Panc1 (cell line): ENCODE measurements around the gene UMOD. TPM values are rescaled to one million over a fixed set of nuclear protein-coding genes. Genes with fewer than 3 reads are reported as not detected.

Experiments
- ATAC-seq: fragments of 200-7000 bp; cut with Tn5 transposase; 2 replicates; pipeline ENCODE4 v1.9.1; 2020; ENCODE audit warnings: mild to moderate bottlenecking, moderate library complexity
- BruUV-seq: library from RNA; stranded (reverse); fragments of 400-500 nt; replicated peaks from 2 replicates; lab custom pipeline; 2021; lab: Mats Ljungman, UMichigan
- CTCF ChIA-PET: fragments of 300-600 bp; sonication (Branson Sonifier 250); formaldehyde crosslinking; loops from one replicate; lab custom pipeline; 2022; ENCODE audit warnings: antibody characterized with exemption; lab: Charles Lee
- POLR2A ChIA-PET: fragments of 300-600 bp; sonication (Branson Sonifier 250); formaldehyde crosslinking; loops from one replicate; lab custom pipeline; 2022; ENCODE audit warnings: antibody characterized with exemption; lab: Charles Lee
- DNase-seq: peaks from one replicate; pipeline ENCODE4 v3.0.0-alpha.2; 2010; ENCODE audit warnings: low read depth, low spot score
- H3K27ac ChIP-seq: 2 replicates; pipeline ENCODE4 v1.5.1; 2011; ENCODE audit warnings: mild to moderate bottlenecking, low read length, inconsistent platforms
- H3K27me3 ChIP-seq: fragments of 200-500 bp; sonication (Bioruptor generic); 2 replicates; pipeline ENCODE4 v1.6.0; 2014; ENCODE audit warnings: low read length, inconsistent platforms; ENCODE audit not compliant: control insufficient read depth, insufficient read depth
- H3K36me3 ChIP-seq: fragments of 200-500 bp; sonication (Bioruptor generic); 2 replicates; pipeline ENCODE4 v1.5.1; 2014; ENCODE audit warnings: inconsistent platforms, mild to moderate bottlenecking, low read length, moderate library complexity; ENCODE audit not compliant: control insufficient read depth, insufficient read depth
- H3K4me1 ChIP-seq: 2 replicates; pipeline ENCODE4 v1.5.1; 2011; ENCODE audit warnings: inconsistent platforms, mild to moderate bottlenecking, low read length, moderate library complexity; ENCODE audit not compliant: control insufficient read depth, insufficient read depth
- H3K4me3 ChIP-seq, 2 experiments: 2 replicates each; pipeline ENCODE4 v1.5.1; 2011 to 2012; ENCODE audit warnings: low read depth in 2 of 2, low read length in 2 of 2, mild to moderate bottlenecking in 2 of 2, inconsistent platforms in 1 of 2, moderate library complexity in 1 of 2
- H3K9me3 ChIP-seq: fragments of 200-500 bp; sonication (Bioruptor generic); 2 replicates; pipeline ENCODE4 v1.5.1; 2014; ENCODE audit warnings: low read depth, mild to moderate bottlenecking, inconsistent platforms, low read length, moderate library complexity; ENCODE audit not compliant: control insufficient read depth, insufficient read depth
- POLR2AphosphoS5 ChIP-seq: IDR thresholded peaks from 2 replicates; pipeline ENCODE4 v1.6.1; 2012; ENCODE audit warnings: mild to moderate bottlenecking, low read depth, low read length, moderate library complexity
- SIN3A ChIP-seq: IDR thresholded peaks from 2 replicates; pipeline ENCODE4 v1.6.1; 2012; ENCODE audit warnings: low read depth, mild to moderate bottlenecking, low read length, moderate library complexity, borderline replicate concordance; ENCODE audit not compliant: insufficient read depth
- TCF7L2 ChIP-seq: IDR thresholded peaks from 2 replicates; pipeline ENCODE4 v1.6.1; 2011; ENCODE audit warnings: mild to moderate bottlenecking, low read depth, low read length, inconsistent platforms
- in situ Hi-C: cut with HindIII; loops from 2 replicates; pipeline ENCODE4 v1.10.0; 2016; ENCODE audit warnings: low sequenced_read_pairs, low pct_unique_long_range_greater_than_20kb
- intact Hi-C: fragments of 100-400 bp; cut with micrococcal nuclease; formaldehyde crosslinking; loops from one replicate; pipeline ENCODE4 v1.10.0; 2022; ENCODE audit not compliant: unreplicated experiment
- total RNA-seq: library from RNA; stranded (reverse); gene quantifications from one replicate; pipeline ENCODE4 v1.2.1, GENCODE V29; 2021; ENCODE audit not compliant: unreplicated experiment
- TF ChIP-seq, protein P1 (sequence below), 2 experiments: IDR thresholded peaks; 2 replicates each; pipeline ENCODE4 v1.6.1; 2011 to 2012; ENCODE audit warnings: low read depth in 2 of 2, control low read depth in 1 of 2, low read length in 1 of 2, mild to moderate bottlenecking in 1 of 2, moderate library complexity in 1 of 2; ENCODE audit not compliant: insufficient read depth in 1 of 2
- TF ChIP-seq, protein P2 (sequence below): fragments of 450-650 bp; IDR thresholded peaks from 2 replicates; pipeline ENCODE4 v1.5.1; 2017; ENCODE audit warnings: mild to moderate bottlenecking

Gene UMOD
- total RNA-seq, 1 experiment from 2014 or later, result not detected

DNA sequence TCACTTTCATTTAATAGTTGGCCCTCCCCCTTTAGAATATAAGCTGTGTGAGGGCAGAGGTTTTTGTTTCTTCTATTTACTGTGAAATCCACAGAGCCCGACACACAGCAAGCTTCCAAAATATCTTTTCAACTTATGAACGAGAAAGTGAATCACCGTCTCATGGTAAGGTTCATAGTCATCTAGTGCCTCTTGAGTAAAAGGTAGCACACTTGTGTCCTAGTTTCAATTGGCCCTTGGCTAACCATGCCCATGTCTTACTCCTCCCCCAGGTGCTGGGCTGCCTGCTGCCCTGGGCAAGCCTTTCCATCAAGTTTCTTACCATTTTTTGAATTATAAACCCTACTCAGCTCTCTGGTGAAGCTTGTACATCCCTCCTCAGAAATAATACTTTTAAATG, 12.8 kb downstream of the UMOD start:
- in situ Hi-C loops, result no loop called here
- ChIA-PET CTCF (interaction anchor here (0.6 kb wide), 1 partner anchor 380 kb away, joined by 3 read pairs; no protein-coding TSS in a partner anchor), POLR2A (no interaction called here)
- Histone ChIP-seq H3K36me3 (no peaks in the 10 kb centered on the region), H3K27ac (no peak overlapping the region), H3K9me3 (no peaks in the 10 kb centered on the region), H3K4me1 (no peaks in the 10 kb centered on the region), H3K4me3 (no peak overlapping the region), H3K27me3 (peaks cover 17% of the 10 kb centered on the region)
- BruUV-seq, result no TSS peak
- intact Hi-C loops, result no loop called here
- no peak for ATAC-seq
- no peak for DNase-seq
- TF ChIP-seq, protein P1, sequence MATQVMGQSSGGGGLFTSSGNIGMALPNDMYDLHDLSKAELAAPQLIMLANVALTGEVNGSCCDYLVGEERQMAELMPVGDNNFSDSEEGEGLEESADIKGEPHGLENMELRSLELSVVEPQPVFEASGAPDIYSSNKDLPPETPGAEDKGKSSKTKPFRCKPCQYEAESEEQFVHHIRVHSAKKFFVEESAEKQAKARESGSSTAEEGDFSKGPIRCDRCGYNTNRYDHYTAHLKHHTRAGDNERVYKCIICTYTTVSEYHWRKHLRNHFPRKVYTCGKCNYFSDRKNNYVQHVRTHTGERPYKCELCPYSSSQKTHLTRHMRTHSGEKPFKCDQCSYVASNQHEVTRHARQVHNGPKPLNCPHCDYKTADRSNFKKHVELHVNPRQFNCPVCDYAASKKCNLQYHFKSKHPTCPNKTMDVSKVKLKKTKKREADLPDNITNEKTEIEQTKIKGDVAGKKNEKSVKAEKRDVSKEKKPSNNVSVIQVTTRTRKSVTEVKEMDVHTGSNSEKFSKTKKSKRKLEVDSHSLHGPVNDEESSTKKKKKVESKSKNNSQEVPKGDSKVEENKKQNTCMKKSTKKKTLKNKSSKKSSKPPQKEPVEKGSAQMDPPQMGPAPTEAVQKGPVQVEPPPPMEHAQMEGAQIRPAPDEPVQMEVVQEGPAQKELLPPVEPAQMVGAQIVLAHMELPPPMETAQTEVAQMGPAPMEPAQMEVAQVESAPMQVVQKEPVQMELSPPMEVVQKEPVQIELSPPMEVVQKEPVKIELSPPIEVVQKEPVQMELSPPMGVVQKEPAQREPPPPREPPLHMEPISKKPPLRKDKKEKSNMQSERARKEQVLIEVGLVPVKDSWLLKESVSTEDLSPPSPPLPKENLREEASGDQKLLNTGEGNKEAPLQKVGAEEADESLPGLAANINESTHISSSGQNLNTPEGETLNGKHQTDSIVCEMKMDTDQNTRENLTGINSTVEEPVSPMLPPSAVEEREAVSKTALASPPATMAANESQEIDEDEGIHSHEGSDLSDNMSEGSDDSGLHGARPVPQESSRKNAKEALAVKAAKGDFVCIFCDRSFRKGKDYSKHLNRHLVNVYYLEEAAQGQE (IDR thresholded peaks at IDR 0.05; ENCODE audit: insufficient read depth in 1 of 2, low read depth in 2 of 2, low read length in 1 of 2), result no peak
- TF ChIP-seq POLR2AphosphoS5 (no peak), SIN3A (no peak), TCF7L2 (no peak)
- TF ChIP-seq, protein P2, sequence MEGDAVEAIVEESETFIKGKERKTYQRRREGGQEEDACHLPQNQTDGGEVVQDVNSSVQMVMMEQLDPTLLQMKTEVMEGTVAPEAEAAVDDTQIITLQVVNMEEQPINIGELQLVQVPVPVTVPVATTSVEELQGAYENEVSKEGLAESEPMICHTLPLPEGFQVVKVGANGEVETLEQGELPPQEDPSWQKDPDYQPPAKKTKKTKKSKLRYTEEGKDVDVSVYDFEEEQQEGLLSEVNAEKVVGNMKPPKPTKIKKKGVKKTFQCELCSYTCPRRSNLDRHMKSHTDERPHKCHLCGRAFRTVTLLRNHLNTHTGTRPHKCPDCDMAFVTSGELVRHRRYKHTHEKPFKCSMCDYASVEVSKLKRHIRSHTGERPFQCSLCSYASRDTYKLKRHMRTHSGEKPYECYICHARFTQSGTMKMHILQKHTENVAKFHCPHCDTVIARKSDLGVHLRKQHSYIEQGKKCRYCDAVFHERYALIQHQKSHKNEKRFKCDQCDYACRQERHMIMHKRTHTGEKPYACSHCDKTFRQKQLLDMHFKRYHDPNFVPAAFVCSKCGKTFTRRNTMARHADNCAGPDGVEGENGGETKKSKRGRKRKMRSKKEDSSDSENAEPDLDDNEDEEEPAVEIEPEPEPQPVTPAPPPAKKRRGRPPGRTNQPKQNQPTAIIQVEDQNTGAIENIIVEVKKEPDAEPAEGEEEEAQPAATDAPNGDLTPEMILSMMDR, result no peak

DNA sequence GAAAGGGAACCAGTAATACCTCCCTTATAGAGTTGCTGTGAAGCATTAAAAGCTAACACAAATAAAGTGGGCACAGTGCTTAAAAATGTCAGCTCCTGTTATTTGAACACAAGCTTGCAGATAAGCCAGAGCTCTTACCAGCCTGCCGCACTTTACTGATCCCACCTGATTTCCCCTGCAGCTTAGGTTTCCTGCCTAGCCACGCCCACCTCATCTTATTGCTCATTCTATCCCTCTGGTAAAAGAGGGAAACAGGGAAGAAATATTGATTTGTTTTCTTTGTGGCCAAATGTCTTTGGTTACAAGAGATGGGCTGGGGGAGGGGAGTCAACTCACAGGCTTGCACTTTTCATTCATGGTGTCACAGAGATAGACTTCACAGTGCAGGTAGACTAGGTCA, 15.6 kb downstream of the UMOD start:
- BruUV-seq, result no TSS peak
- Histone ChIP-seq H3K27me3 (peaks cover 17% of the 10 kb centered on the region), H3K36me3 (no peaks in the 10 kb centered on the region), H3K9me3 (no peaks in the 10 kb centered on the region), H3K4me3 (no peak overlapping the region), H3K27ac (no peak overlapping the region), H3K4me1 (no peaks in the 10 kb centered on the region)
- TF ChIP-seq, protein P2, result no peak
- TF ChIP-seq SIN3A (no peak), POLR2AphosphoS5 (no peak), TCF7L2 (no peak)
- TF ChIP-seq, protein P1 (IDR thresholded peaks at IDR 0.05; ENCODE audit: insufficient read depth in 1 of 2, low read depth in 2 of 2, low read length in 1 of 2), result no peak
- intact Hi-C loops (no loop called here), in situ Hi-C loops (no loop called here)
- DNase-seq, result no peak
- CTCF ChIA-PET, result interaction anchor here (0.5 kb wide), 1 partner anchor 626 kb away, joined by 6 read pairs; no protein-coding TSS in a partner anchor
- no peak for ATAC-seq
- POLR2A ChIA-PET, result no interaction called here
